ENCODE data around the gene TRIM40. TPM values are rescaled to one million over a fixed set of nuclear protein-coding genes. Genes with fewer than 3 reads are reported as not detected.

TRIM40 gene
- total and polyA plus RNA-seq, 2 of the 13 experiments (the other 11 are each of a cell fraction or from before 2014, with no cell fraction given), result 0.58 TPM; not detected in 1

DNA sequence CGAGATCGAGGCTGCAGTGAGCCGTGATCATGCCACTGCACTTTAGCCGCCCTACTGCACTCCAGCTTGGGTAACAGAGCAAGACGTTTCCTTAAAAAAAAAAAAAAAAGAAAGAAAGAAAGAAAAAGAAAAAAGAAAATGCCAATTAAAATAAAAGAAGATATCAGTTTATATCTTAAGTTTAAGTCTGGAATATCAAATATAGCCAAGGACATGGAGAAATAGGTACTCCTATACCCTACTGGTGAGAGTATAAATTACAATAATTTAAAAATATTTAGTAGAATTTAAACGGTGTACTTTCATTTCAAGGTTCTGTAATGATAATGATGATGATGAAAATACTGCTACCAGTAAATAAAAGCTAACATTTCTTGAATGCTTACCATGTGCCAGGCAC is 19.2 kb upstream of the TRIM40 start (continued):
- TF ChIP-seq ZSCAN30 (CRISPR knock-in tag; IDR thresholded peaks at IDR 0.05) (no peak), ZFP62 (CRISPR knock-in tag; IDR thresholded peaks at IDR 0.05) (no peak), ARHGAP35 (CRISPR knock-in tag; IDR thresholded peaks at IDR 0.05; ENCODE audit: borderline replicate concordance) (no peak), MIXL1 (CRISPR knock-in tag; IDR thresholded peaks at IDR 0.05) (no peak), SRSF4 (IDR thresholded peaks at IDR 0.05; ENCODE audit: low read depth, low read length, poor library complexity, severe bottlenecking) (no peak), YEATS2 (CRISPR knock-in tag; IDR thresholded peaks at IDR 0.05; ENCODE audit: borderline replicate concordance) (no peak), ZNF841 (CRISPR knock-in tag; IDR thresholded peaks at IDR 0.05; ENCODE audit: borderline replicate concordance) (no peak), SYNCRIP (IDR thresholded peaks at IDR 0.05; ENCODE audit: insufficient read depth, low read depth, low read length) (no peak), BRD4 (CRISPR knock-in tag; IDR thresholded peaks at IDR 0.05) (no peak), SMARCC2 (IDR thresholded peaks at IDR 0.05) (no peak)
- TF ChIP-seq, protein P1, sequence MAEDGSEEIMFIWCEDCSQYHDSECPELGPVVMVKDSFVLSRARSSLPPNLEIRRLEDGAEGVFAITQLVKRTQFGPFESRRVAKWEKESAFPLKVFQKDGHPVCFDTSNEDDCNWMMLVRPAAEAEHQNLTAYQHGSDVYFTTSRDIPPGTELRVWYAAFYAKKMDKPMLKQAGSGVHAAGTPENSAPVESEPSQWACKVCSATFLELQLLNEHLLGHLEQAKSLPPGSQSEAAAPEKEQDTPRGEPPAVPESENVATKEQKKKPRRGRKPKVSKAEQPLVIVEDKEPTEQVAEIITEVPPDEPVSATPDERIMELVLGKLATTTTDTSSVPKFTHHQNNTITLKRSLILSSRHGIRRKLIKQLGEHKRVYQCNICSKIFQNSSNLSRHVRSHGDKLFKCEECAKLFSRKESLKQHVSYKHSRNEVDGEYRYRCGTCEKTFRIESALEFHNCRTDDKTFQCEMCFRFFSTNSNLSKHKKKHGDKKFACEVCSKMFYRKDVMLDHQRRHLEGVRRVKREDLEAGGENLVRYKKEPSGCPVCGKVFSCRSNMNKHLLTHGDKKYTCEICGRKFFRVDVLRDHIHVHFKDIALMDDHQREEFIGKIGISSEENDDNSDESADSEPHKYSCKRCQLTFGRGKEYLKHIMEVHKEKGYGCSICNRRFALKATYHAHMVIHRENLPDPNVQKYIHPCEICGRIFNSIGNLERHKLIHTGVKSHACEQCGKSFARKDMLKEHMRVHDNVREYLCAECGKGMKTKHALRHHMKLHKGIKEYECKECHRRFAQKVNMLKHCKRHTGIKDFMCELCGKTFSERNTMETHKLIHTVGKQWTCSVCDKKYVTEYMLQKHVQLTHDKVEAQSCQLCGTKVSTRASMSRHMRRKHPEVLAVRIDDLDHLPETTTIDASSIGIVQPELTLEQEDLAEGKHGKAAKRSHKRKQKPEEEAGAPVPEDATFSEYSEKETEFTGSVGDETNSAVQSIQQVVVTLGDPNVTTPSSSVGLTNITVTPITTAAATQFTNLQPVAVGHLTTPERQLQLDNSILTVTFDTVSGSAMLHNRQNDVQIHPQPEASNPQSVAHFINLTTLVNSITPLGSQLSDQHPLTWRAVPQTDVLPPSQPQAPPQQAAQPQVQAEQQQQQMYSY (CRISPR knock-in tag; IDR thresholded peaks at IDR 0.05), result no peak
- TF ChIP-seq, protein P2, sequence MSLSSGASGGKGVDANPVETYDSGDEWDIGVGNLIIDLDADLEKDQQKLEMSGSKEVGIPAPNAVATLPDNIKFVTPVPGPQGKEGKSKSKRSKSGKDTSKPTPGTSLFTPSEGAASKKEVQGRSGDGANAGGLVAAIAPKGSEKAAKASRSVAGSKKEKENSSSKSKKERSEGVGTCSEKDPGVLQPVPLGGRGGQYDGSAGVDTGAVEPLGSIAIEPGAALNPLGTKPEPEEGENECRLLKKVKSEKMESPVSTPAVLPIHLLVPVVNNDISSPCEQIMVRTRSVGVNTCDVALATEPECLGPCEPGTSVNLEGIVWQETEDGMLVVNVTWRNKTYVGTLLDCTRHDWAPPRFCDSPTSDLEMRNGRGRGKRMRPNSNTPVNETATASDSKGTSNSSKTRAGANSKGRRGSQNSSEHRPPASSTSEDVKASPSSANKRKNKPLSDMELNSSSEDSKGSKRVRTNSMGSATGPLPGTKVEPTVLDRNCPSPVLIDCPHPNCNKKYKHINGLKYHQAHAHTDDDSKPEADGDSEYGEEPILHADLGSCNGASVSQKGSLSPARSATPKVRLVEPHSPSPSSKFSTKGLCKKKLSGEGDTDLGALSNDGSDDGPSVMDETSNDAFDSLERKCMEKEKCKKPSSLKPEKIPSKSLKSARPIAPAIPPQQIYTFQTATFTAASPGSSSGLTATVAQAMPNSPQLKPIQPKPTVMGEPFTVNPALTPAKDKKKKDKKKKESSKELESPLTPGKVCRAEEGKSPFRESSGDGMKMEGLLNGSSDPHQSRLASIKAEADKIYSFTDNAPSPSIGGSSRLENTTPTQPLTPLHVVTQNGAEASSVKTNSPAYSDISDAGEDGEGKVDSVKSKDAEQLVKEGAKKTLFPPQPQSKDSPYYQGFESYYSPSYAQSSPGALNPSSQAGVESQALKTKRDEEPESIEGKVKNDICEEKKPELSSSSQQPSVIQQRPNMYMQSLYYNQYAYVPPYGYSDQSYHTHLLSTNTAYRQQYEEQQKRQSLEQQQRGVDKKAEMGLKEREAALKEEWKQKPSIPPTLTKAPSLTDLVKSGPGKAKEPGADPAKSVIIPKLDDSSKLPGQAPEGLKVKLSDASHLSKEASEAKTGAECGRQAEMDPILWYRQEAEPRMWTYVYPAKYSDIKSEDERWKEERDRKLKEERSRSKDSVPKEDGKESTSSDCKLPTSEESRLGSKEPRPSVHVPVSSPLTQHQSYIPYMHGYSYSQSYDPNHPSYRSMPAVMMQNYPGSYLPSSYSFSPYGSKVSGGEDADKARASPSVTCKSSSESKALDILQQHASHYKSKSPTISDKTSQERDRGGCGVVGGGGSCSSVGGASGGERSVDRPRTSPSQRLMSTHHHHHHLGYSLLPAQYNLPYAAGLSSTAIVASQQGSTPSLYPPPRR (CRISPR knock-in tag; IDR thresholded peaks at IDR 0.05; ENCODE audit: borderline replicate concordance), result no peak

Data from HepG2 (cell line).